ENCODE data around the gene TTC3.

TTC3 gene

GRCh38 chr21:37243961-37244360 is 170.9 kb downstream of the TTC3 start:
- Histone ChIP-seq H3K9me3 (ENCODE audit: control insufficient read depth, insufficient read depth, low read depth, low read length) (no peaks in the 10 kb centered on the region), H3K4me3 (ENCODE audit: low read depth, low read length) (no peak overlapping the region), H3K36me3 (ENCODE audit: control insufficient read depth in 2 of 2, insufficient read depth in 1 of 2, low read length in 2 of 2) (peaks cover 2 to 5% of the 10 kb centered on the region in 2 experiments; a peak in 2 of 3 replicates), H3K27ac (ENCODE audit: extremely low read depth, low read depth, low read length) (no peak overlapping the region), H3K4me1 (ENCODE audit: control insufficient read depth, insufficient read depth, low read length) (no peaks in the 10 kb centered on the region)
- ChIA-PET POLR2A (interaction anchor here (1.1 to 1.4 kb wide), 2 partner anchors 23 to 320 kb away, joined by 3 read pairs; no protein-coding TSS in a partner anchor), CTCF (interaction anchor here (0.9 to 1.3 kb wide), 2 partner anchors 12 to 23 kb away, joined by 3 to 6 read pairs; no protein-coding TSS in a partner anchor)
- TF ChIP-seq ZNF155 (tag by site-specific recombination; IDR thresholded peaks at IDR 0.05) (no peak), ZNF121 (tag by site-specific recombination; IDR thresholded peaks at IDR 0.05) (no peak), ZNF660 (tag by site-specific recombination; IDR thresholded peaks at IDR 0.05) (no peak), ZSCAN4 (tag by site-specific recombination; IDR thresholded peaks at IDR 0.05) (no peak), GLI2 (tag by site-specific recombination; IDR thresholded peaks at IDR 0.05; ENCODE audit: borderline replicate concordance, low read depth) (no peak), ZXDB (tag by site-specific recombination; IDR thresholded peaks at IDR 0.05) (no peak), KLF9 (tag by site-specific recombination; IDR thresholded peaks at IDR 0.05; ENCODE audit: low read depth) (no peak), ZNF223 (tag by site-specific recombination; IDR thresholded peaks at IDR 0.05) (no peak), ZNF843 (tag by site-specific recombination; IDR thresholded peaks at IDR 0.05) (no peak)

DNA sequence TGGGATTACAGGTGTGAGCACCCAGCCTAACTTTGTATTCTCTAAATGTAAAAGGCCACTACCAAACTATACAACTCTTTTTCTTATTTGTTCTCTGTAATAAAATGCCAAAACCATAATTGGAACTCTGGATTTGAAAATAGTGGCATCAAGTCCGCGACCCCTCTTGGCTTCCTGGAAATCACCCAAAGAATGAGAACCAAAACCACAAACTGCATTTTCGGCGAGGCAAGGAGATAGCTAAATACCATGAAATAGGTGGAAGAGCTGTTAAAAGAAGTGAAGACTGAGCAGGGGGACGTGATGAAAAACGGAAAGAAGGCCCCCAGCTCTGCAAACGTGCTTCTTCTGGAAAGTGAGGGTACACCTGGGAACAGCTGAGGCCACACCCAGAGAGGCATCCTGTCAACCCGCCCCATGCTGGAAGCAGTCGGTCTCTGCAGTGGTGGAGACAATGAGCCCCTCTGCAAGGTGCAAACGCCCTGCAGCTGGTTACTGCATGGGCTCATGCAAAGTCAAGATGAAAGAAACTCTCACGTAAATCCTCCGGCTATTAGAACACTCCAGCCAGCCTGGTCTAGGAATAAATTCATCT is 171.5 kb downstream of the TTC3 start:
- Histone ChIP-seq H3K4me1 (ENCODE audit: control insufficient read depth, insufficient read depth, low read length) (no peaks in the 10 kb centered on the region), H3K36me3 (ENCODE audit: control insufficient read depth in 2 of 2, insufficient read depth in 1 of 2, low read length in 2 of 2) (peaks cover 0 to 2% of the 10 kb centered on the region in 2 experiments; a peak in 1 of 3 replicates), H3K9me3 (ENCODE audit: control insufficient read depth, insufficient read depth, low read depth, low read length) (no peaks in the 10 kb centered on the region), H3K4me3 (ENCODE audit: low read depth, low read length) (no peak overlapping the region), H3K27ac (ENCODE audit: extremely low read depth, low read depth, low read length) (no peak overlapping the region)
- ChIA-PET CTCF (interaction anchor here (1.3 kb wide), 1 partner anchor 12 kb away, joined by 6 read pairs; no protein-coding TSS in a partner anchor), POLR2A (interaction anchor here (1.4 kb wide), 1 partner anchor 319 kb away, joined by 3 read pairs; no protein-coding TSS in a partner anchor)
- TF ChIP-seq PRDM10 (tag by site-specific recombination; IDR thresholded peaks at IDR 0.05) = peak; percentile 59; the same call in 1 of the 2 replicates
- no peak for TF ChIP-seq ZNF132 (tag by site-specific recombination; IDR thresholded peaks at IDR 0.05; ENCODE audit: borderline replicate concordance)

- H3K36me3 ChIP-seq (ENCODE audit: control insufficient read depth in 2 of 2, insufficient read depth in 1 of 2, low read length in 2 of 2) = no peaks in the 10 kb centered on the region
- ChIA-PET CTCF (interaction anchor here (1.3 kb wide), 1 partner anchor 13 kb away, joined by 6 read pairs; no protein-coding TSS in a partner anchor), POLR2A (no interaction called here)
- peak; percentile 86 for TF ChIP-seq PRDM1 (tag by site-specific recombination; IDR thresholded peaks at IDR 0.05)
- no peak for TF ChIP-seq ZNF140 (tag by site-specific recombination; IDR thresholded peaks at IDR 0.05)
- TF ChIP-seq ZNF473 (tag by site-specific recombination; IDR thresholded peaks at IDR 0.05) = no peak
- H3K4me3 ChIP-seq (ENCODE audit: low read depth, low read length) = no peak overlapping the region
- no peaks in the 10 kb centered on the region for H3K4me1 ChIP-seq (ENCODE audit: control insufficient read depth, insufficient read depth, low read length)
- no peak overlapping the region for H3K27ac ChIP-seq (ENCODE audit: extremely low read depth, low read depth, low read length)
- no peaks in the 10 kb centered on the region for H3K9me3 ChIP-seq (ENCODE audit: control insufficient read depth, insufficient read depth, low read depth, low read length)
These were observed 172.1 kb downstream of the TTC3 start for GRCh38 chr21:37245151-37245550.
